Body of pancreas (tissue), 4 donors: ENCODE results near the gene MIGA2. TPM values are rescaled to one million over a fixed set of nuclear protein-coding genes. Genes with fewer than 3 reads are reported as not detected.

Source experiments
- ATAC-seq: fragments of 150-250 bp; one replicate; pipeline ENCODE4 v1.9.1; 2016
- DNase-seq, 4 donors: peaks; one replicate each; pipeline ENCODE4 v3.0.0-alpha.2; 2019
- H3K27ac ChIP-seq, 4 donors: fragments of 200-600 bp; sonication (generic); 1 replicate in 3 of 4; 2 replicates in 1 of 4; pipeline versions ENCODE4 v1.5.1 to v1.6.1; 2016 to 2019; ENCODE audit warnings: mild to moderate bottlenecking in 1 of 4, mixed read lengths in 1 of 4, moderate library complexity in 1 of 4
- H3K27me3 ChIP-seq, 2 donors: fragments of 200-600 bp; sonication (generic); one replicate each; pipeline ENCODE4 v1.6.0; 2016; ENCODE audit warnings: mild to moderate bottlenecking in 1 of 2
- H3K36me3 ChIP-seq, 2 donors: fragments of 200-600 bp; sonication (generic); replicated peaks in 1 of 2; 2 replicates each; pipeline ENCODE4 v1.5.1; 2016; ENCODE audit warnings: low read depth in 2 of 2; ENCODE audit not compliant: insufficient read depth in 1 of 2
- H3K4me1 ChIP-seq: fragments of 200-600 bp; sonication (generic); one replicate; pipeline ENCODE4 v1.6.0; 2016
- H3K4me3 ChIP-seq, 2 donors: fragments of 200-600 bp; sonication (generic); 1 replicate in 1 of 2; 2 replicates in 1 of 2; pipeline ENCODE4 v1.5.1; 2016 to 2019
- H3K9me3 ChIP-seq, 3 donors: fragments of 200-600 bp; sonication (generic); 1 replicate in 2 of 3; 2 replicates in 1 of 3; pipeline ENCODE4 v1.5.1; 2016
- CTCF ChIP-seq, 7 experiments: fragments of 450-650 bp in 4 of 7; fragments of 200-600 bp in 3 of 7; sonication (generic) in 3 of 7; IDR thresholded peaks; one replicate each; pipeline ENCODE4 v1.5.1; 2016 to 2019; ENCODE audit warnings: antibody characterized with exemption in 7 of 7
- POLR2A ChIP-seq, 3 donors: fragments of 450-650 bp; IDR thresholded peaks; one replicate each; pipeline ENCODE4 v1.6.1; 2016; ENCODE audit warnings: antibody characterized with exemption in 3 of 3, mild to moderate bottlenecking in 2 of 3
- WGBS, 2 donors: methylation state at CpG; one replicate each; pipeline ENCODE4 v1.1.5; 2017; 5-methylcytosine and 5-hydroxymethylcytosine counted together
- intact Hi-C: fragments of 100-400 bp; cut with DNase I; formaldehyde crosslinking; loops from one replicate; pipeline ENCODE4 v1.15.1; 2023
- total RNA-seq, 2 donors: library from RNA; depleted of rRNA; stranded (reverse); fragments of >200 nt; gene quantifications; one replicate each; pipeline ENCODE4 v1.1.0, GENCODE V29; 2016

The MIGA2 gene
- 10 to 100 TPM; 11.9 to 36.6 TPM for total RNA-seq

- Histone ChIP-seq H3K9me3 (no peaks in the 10 kb centered on the region), H3K27ac (peak within 1 kb of the TSS; percentile 62 to 77 (median 72)), H3K36me3 (no peaks in the 10 kb centered on the region), H3K4me3 (peak within 1 kb of the TSS; percentile 97 to 99), H3K4me1 (peaks cover 21% of the 10 kb centered on the region), H3K27me3 (no peaks in the 10 kb centered on the region)
- peak; percentile 97 to 99 (median 99) for DNase-seq
- intact Hi-C loops = no loop called here
- TF ChIP-seq POLR2A (IDR thresholded peaks at IDR 0.05) (peak; percentile 68 to 92 (median 92)), CTCF (IDR thresholded peaks at IDR 0.05) (peak in 2 of 7 experiments; percentile 6 to 17)
- peak; percentile 99 for ATAC-seq
- 0% methylated on average over 26 to 49 of the region's 49 CpGs for WGBS, 2 donors
Measured at GRCh38 chr9:129036241-129036922, at the start of gene MIGA2. Gene MIGA2 (plus strand): TSS chr9:129036626. CDS start chr9:129040595, 3,969 bp downstream.

- TF ChIP-seq CTCF (IDR thresholded peaks at IDR 0.05) (no peak), POLR2A (IDR thresholded peaks at IDR 0.05) (no peak)
- H3K4me1 ChIP-seq = no peaks in the 10 kb centered on the region
- peaks cover 9 to 42% of the 10 kb centered on the region in 2 donors for H3K36me3 ChIP-seq
- intact Hi-C loops = no loop called here
- H3K27me3 ChIP-seq = no peaks in the 10 kb centered on the region
- no peak overlapping the region for H3K4me3 ChIP-seq
- DNase-seq = no peak
- 78 to 97% methylated on average over 5 of the region's 5 CpGs for WGBS, 2 donors
- no peak for ATAC-seq
- no peaks in the 10 kb centered on the region for H3K9me3 ChIP-seq
- H3K27ac ChIP-seq = no peak overlapping the region
Measured at GRCh38 chr9:128986671-128987070, 49.8 kb upstream of the MIGA2 start.

GRCh38 chr9:128987805-128988204 lies 48.6 kb upstream of the MIGA2 start:
- H3K9me3 ChIP-seq = no peaks in the 10 kb centered on the region
- ATAC-seq = no peak

GRCh38 chr9:128992995-128993394 lies 43.4 kb upstream of the MIGA2 start:
- intact Hi-C loops = no loop called here
- DNase-seq = peak in 1 of 4 donors; percentile 29
- H3K9me3 ChIP-seq = no peaks in the 10 kb centered on the region
- H3K27me3 ChIP-seq = no peaks in the 10 kb centered on the region
- H3K27ac ChIP-seq = no peak overlapping the region
- 54 to 65% methylated on average over 3 to 7 of the region's 7 CpGs for WGBS, 2 donors
- H3K4me3 ChIP-seq = no peak overlapping the region
- H3K4me1 ChIP-seq = no peaks in the 10 kb centered on the region
- no peak for ATAC-seq
- peak in 3 of 7 experiments; percentile 8 to 25 (median 20) for TF ChIP-seq CTCF (IDR thresholded peaks at IDR 0.05)
- no peak for TF ChIP-seq POLR2A (IDR thresholded peaks at IDR 0.05)
- peaks cover 0 to 31% of the 10 kb centered on the region in 2 donors for H3K36me3 ChIP-seq

More at GRCh38 chr9:128987805-128988204, 48.6 kb upstream of the MIGA2 start:
- intact Hi-C loops = no loop called here
- 89 to 90% methylated on average over 5 of the region's 5 CpGs for WGBS, 2 donors
- H3K4me1 ChIP-seq = no peaks in the 10 kb centered on the region
- no peak overlapping the region for H3K27ac ChIP-seq
- H3K4me3 ChIP-seq = no peak overlapping the region
- no peaks in the 10 kb centered on the region for H3K27me3 ChIP-seq
- peaks cover 5 to 41% of the 10 kb centered on the region in 2 donors for H3K36me3 ChIP-seq
- no peak for DNase-seq
- TF ChIP-seq CTCF (IDR thresholded peaks at IDR 0.05) (no peak), POLR2A (IDR thresholded peaks at IDR 0.05) (no peak)

GRCh38 chr9:128995791-128996190 lies 40.6 kb upstream of the MIGA2 start:
- Histone ChIP-seq H3K9me3 (no peaks in the 10 kb centered on the region), H3K36me3 (peaks cover 0 to 39% of the 10 kb centered on the region in 2 donors), H3K4me1 (no peaks in the 10 kb centered on the region), H3K27ac (no peak overlapping the region), H3K4me3 (no peak overlapping the region), H3K27me3 (no peaks in the 10 kb centered on the region)
- WGBS, 2 donors = 85 to 93% methylated on average over 4 to 5 of the region's 5 CpGs
- ATAC-seq (no peak), DNase-seq (no peak)
- TF ChIP-seq POLR2A (IDR thresholded peaks at IDR 0.05) (no peak), CTCF (IDR thresholded peaks at IDR 0.05) (no peak)
- intact Hi-C loops = no loop called here
